CD4-positive, alpha-beta T cell treated with Interleukin-4 for 4 hours (primary cell): ENCODE data around the gene PATJ.

Experiments used
- DNase-seq: peaks from one replicate; pipeline ENCODE4 v3.0.0-alpha.2; 2020

The PATJ gene

DNA sequence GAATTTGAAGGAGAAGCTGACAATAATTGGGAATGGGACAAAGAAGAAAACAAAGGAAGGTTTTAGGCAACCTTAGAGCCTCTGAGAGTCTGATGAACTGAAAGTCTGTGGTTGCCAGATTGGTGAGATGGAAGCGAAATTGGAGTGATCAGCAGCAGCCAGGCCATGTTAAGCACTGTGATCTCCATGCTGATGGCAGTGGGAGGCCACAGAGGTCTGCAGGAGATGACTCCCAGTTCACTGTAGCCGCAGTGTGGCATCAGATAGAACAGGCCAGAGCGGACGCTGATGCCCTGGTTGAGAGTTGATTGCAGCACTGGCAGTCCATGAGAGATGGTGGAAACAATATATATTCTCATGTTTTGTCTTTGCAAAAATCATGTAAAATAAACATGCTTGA, 314.9 kb downstream of the PATJ start:
- no peak for DNase-seq

- DNase-seq: no peak
Measured at GRCh38 chr1:62057641-62058290, 315.5 kb downstream of the PATJ start.

- no peak for DNase-seq
Measured at GRCh38 chr1:62058956-62059355, 316.7 kb downstream of the PATJ start.

DNA sequence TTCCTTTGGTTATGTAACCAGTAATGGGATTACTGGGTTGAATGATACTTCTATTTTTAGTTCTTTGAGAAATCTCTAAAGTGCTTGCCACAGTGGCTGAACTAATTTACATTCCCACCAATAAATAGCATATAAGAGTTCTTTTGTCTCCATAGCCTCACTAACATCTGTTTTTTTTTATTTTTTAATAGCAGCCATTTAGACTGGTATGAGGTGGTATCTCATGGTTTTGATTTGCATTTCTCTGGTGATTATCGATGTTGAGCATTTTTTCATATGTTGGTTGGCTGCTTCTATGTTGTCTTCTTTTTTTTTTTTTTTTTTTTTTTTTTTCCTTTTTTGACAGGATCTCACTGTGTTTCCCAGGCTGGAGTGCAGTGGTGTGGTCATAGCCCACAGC, 319.8 kb downstream of the PATJ start:
- DNase-seq: no peak

DNA sequence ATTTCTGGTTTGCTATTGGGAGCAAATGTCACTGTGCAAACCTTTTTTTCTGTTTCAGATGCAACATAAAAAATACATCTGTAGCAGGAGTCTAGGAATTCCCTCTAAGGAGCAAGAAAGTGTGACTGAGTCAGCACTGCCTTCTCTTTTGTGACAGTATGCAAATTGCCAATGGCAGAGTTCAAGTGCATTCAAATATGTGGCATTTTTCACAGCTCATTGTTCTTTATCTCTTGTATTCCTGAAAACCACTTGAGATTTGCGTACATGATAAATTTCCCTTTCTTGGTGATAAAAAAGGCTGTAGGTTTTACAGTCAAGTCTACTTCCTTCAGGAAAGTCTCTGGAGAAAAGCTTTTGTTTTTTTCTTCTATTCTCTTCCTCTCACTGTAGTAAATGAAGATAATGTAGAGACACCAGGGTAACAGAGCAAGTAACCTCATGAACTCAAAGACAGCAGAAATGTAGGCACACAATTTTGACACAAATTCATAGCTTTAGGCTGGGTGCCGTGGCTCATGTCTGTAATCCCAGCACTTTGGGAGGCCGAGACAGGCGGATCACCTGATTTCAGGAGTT, 322.6 kb downstream of the PATJ start:
- no peak for DNase-seq

DNA sequence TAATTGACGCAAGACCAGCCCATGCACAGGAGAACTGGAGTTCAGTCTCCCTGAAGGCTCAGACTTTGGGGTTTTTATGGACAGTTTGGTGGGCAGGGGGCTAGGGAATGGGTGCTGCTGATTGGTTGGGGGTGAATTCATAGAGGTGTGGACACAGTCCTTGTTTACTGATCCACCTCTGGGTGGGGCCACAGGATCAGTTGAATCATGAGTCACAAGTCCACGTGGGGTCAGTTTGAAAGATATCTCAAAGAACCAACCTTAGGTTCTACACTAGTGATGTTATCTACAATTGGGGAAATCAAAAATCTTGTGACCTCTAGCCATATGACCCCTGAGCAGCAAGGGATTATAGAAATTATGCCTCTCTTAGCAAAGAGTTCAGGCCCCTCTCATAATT, 324.4 kb downstream of the PATJ start:
- no peak for DNase-seq

DNA sequence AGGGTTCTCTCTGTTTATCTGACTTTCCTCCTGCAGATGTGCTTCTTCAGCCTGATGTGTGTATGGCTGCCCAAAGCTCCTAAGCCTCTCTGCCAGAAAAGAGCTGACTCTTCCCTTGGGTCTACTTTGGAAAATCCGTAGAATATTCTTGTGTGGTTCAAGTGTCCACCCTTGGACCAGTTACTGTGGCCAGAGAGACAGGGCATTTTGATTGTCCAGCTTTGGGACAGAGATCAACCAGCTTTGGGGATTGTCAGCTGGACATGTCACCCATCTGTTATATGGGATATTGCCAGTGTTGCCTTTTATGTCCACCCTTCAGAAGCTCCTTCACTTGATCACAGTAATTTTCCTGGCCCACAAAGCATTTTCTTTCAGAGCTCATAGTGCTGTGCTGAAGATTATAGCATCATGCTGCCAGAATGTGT, 326.1 kb downstream of the PATJ start:
- DNase-seq: no peak

DNA sequence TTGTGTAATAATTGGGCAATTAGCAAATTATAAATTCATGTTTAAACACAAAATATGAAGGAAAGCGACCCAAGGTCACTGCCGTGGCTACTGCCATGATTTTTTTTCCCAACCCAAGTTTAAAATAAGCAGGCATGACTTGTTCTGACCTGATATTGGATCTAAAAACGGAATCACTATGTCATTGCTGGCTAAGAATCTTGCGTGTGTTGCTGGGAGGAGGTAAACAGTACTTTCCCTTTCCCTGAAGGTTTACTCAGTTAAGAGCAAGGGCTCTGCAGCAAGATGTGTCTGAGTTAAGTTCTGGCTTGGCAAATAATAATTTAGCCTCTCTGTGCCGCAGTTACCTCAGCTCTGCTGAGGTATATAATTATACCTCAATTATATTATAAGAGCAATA, 326.7 kb downstream of the PATJ start:
- no peak for DNase-seq

GRCh38 chr1:62070384-62071011, 328.2 kb downstream of the PATJ start:
- DNase-seq: no peak

- no peak for DNase-seq
Measured at GRCh38 chr1:62071695-62072094, 329.4 kb downstream of the PATJ start.

- DNase-seq: no peak
Measured at GRCh38 chr1:62076286-62076685, 334.0 kb downstream of the PATJ start.

GRCh38 chr1:62077821-62078220, 335.5 kb downstream of the PATJ start:
- no peak for DNase-seq

DNA sequence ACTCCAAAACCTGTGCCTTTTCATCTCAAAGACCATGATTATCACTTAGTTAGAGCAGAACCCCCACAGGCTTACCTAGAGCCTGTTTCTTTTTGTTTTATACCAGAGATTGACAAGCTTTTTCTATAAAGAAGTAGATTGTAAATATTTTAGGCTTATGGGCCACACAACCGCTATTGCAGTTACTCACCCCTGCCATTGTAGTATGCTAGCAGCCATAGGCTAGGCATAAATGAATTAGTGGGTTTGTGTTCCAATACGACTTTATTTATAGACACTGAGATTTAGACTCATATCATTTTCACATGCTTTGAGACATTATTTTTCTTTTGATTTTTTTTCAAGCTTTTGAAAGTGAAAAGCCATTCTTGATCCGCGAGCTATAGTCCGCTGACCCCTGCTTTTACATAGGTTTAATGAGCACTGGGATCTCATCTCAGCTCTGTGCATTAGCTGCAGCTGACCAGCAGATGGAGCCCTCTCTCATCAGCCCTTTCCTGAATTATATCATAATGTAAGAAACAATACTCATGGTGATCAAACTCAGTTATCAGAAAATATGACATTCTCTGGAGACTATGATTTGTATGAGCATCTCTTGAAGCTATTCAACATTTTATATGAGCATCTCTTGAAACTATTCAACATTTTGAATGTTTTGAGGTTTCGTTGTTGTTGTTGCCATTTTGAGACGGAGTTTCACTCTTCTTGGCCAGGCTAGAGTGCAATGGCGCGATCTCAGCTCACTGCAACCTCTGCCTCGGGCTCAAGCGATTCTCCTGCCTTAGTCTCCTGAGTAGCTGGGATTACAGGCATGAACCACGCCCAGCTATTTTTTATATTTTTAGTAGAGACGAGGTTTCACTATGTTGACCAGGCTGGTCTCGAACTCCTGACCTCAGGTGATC, 340.4 kb downstream of the PATJ start:
- DNase-seq: peak; percentile 43

DNA sequence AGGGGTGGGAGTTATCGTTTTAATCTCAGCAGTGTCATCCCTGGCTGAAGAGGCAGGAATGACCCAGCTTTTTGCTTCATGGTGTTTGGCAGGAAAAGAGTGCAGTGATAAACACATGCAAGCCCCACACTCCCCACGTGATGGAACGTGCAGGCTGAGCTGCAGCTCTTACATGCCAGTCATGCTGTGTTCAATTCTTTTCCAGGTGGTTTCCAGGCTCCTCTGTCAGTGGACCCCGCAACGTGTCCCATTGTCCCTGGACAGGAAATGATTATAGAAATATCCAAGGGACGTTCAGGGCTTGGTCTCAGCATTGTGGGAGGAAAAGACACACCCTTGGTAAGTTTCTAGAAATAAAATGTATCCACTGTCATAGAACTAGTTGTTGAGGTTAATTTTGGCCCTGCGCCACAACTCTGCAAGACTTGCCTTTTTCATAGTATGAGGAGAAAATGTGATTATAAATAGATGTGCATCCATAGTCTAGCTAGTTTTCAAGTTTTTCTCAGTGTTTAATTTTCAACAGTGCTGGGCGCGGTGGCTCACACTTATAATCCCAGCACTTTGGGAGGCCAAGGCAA, 342.1 kb downstream of the PATJ start:
- no peak for DNase-seq

GRCh38 chr1:62088439-62088838, 346.2 kb downstream of the PATJ start:
- no peak for DNase-seq

DNA sequence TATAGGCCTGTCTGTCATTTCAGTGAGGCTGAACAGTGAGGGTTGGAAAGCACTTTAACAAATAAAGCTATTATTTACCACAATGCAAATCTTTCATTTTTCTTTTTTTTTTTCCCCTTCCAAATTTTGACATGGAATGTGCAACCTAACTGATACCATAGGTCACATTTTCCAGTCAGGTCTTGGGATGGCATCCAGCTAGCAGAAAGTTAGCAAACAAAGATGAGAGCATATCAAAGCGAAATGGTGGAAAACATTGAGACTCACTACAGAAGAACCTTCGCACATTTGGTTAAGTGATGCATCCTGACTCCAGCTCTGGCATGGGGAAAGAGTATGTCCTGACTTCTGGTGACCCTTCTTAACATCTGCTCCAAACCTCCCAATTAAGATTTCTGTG, 347.3 kb downstream of the PATJ start:
- DNase-seq: no peak

- no peak for DNase-seq
Measured at GRCh38 chr1:62090016-62090415, 347.7 kb downstream of the PATJ start.

DNA sequence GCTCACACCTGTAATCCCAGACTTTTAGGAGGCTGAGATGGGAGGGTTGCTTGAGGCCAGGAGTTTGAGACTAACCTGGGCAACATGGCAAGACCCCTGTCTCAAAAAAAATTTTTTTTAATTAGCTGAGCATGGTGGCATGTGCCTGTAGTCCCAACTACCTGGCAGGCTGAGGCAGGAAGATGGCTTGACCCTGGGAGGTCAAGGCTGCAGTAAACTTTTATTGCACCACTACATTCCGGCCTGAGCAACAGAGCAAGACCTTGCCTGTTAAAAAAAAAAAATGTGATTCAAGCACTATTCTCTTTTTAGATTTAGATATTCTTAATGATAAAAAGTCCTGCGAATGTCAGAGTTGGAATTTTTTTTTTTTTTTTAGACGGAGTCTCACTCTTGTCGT, 349.8 kb downstream of the PATJ start:
- DNase-seq: no peak

DNA sequence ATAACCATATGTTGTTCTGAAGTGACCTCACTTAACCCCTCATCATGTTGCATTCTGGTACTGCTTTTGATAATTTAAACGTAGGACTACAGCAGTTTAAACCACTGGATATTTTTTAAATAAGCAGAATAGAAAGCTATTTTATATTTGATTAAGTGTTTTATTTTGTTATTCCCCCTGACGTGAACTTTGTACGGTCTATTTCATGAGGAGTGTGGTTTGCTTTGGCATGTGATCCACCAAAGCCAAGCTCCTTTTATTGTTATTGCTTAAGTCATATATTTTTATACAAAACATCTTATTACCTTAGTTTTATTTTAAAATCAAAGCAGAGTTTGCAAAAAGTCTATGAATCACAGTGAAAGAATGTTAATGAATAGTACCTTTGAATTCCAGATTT, 351.0 kb downstream of the PATJ start:
- DNase-seq: no peak

- DNase-seq: no peak
Measured at GRCh38 chr1:62097464-62097863, 355.2 kb downstream of the PATJ start.

GRCh38 chr1:62100442-62100841, 358.2 kb downstream of the PATJ start:
- no peak for DNase-seq

DNA sequence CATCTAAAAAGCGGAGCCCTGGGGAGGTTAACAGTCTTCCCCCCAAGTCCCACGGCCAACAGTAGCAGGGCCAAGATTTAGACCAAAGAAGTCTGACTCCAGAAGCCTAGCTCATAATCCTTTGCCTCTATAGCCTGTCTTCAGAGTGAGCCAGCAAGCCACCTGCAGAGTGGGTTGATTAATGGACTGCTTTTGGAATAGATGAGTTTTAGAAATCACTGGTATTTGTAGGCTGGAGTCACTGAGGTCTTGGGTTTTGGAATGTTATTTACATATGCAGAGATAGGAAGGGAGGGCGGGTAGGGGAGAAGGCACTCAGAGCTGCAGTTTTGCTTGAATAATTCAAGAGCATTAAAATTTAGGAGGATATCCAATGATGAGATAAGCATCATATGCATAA, 361.6 kb downstream of the PATJ start:
- no peak for DNase-seq

GRCh38 chr1:62107923-62108322, 365.6 kb downstream of the PATJ start:
- DNase-seq: no peak
